ENCODE results near the gene RCN2. TPM values are rescaled to one million over a fixed set of nuclear protein-coding genes. Genes with fewer than 3 reads are reported as not detected.

Gene RCN2
- total RNA-seq, 1 donor from 2014 or later: 25.0 TPM

- no peak for ATAC-seq (ENCODE audit: low read depth)
- Mint-ChIP-seq H3K36me3 (ENCODE audit: low read depth) (peaks cover 20% of the 10 kb centered on the region), H3K9me3 (no peaks in the 10 kb centered on the region), H3K27ac (no peak overlapping the region), H3K27me3 (no peaks in the 10 kb centered on the region), H3K4me1 (peaks cover 79% of the 10 kb centered on the region), H3K4me3 (no peak overlapping the region)
- DNase-seq: no peak
- intact Hi-C loops (cut with micrococcal nuclease): no loop called here
- TF ChIP-seq CTCF (IDR thresholded peaks at IDR 0.05): no peak
- CTCF ChIA-PET: no interaction called here
- POLR2A ChIA-PET: no interaction called here
Observed at GRCh38 chr15:76999996-77000395, 68.4 kb downstream of the RCN2 start.

- H3K36me3 Mint-ChIP-seq (ENCODE audit: low read depth): peaks cover 22% of the 10 kb centered on the region
- CTCF ChIA-PET: no interaction called here
- peaks cover 70% of the 10 kb centered on the region for H3K4me1 Mint-ChIP-seq
- no peaks in the 10 kb centered on the region for H3K27me3 Mint-ChIP-seq
- TF ChIP-seq CTCF (IDR thresholded peaks at IDR 0.05): no peak
- POLR2A ChIA-PET: no interaction called here
- H3K9me3 Mint-ChIP-seq: no peaks in the 10 kb centered on the region
- no peak overlapping the region for H3K27ac Mint-ChIP-seq
- DNase-seq: no peak
- no peak for ATAC-seq (ENCODE audit: low read depth)
- intact Hi-C loops (cut with micrococcal nuclease): no loop called here
- no peak overlapping the region for H3K4me3 Mint-ChIP-seq
Observed at GRCh38 chr15:77001351-77001750, 69.8 kb downstream of the RCN2 start.

DNA sequence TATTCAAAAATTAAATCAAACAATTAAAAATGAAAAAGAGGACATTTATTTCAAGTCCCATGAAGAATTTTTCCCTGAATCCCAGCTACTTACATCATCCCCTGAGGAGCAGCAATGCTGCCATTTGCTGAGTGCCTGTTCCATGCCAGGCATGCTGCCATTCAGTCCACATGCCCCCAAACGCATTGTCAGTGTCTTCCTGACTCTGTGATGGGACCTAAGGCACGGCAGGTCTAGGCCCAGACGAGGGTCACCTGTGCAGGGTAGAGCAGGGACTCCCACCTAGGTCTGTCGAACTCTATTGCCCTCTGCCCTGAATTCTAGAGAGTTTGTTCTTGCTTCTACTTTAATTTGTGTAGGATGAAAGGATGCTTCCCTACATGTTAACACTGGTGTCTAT lies 70.4 kb downstream of the RCN2 start:
- DNase-seq: no peak
- peaks cover 23% of the 10 kb centered on the region for H3K36me3 Mint-ChIP-seq (ENCODE audit: low read depth)

GRCh38 chr15:77002436-77002835 lies 70.9 kb downstream of the RCN2 start:
- peak overlapping the region; percentile 81 for H3K27ac Mint-ChIP-seq
- H3K4me1 Mint-ChIP-seq: peaks cover 60% of the 10 kb centered on the region
- H3K9me3 Mint-ChIP-seq: no peaks in the 10 kb centered on the region
- ChIA-PET CTCF (interaction anchor here (0.8 kb wide), 1 partner anchor 541 kb away, joined by 3 read pairs; no protein-coding TSS in a partner anchor), POLR2A (no interaction called here)
- no peak for TF ChIP-seq CTCF (IDR thresholded peaks at IDR 0.05)
- ATAC-seq (ENCODE audit: low read depth) (peak; percentile 19), DNase-seq (no peak)
- peaks cover 23% of the 10 kb centered on the region for H3K36me3 Mint-ChIP-seq (ENCODE audit: low read depth)
- intact Hi-C loops (cut with micrococcal nuclease): loop anchor here (2.0 kb wide), 1 partner anchor 14 kb away; no protein-coding TSS in a partner anchor
- H3K27me3 Mint-ChIP-seq: no peaks in the 10 kb centered on the region
- H3K4me3 Mint-ChIP-seq: peak overlapping the region; percentile 73

More for the DNA sequence above, 70.4 kb downstream of the RCN2 start:
- intact Hi-C loops (cut with micrococcal nuclease): loop anchor here (2.0 kb wide), 1 partner anchor 13 kb away; no protein-coding TSS in a partner anchor
- CTCF ChIA-PET: no interaction called here
- H3K4me3 Mint-ChIP-seq: peak overlapping the region; percentile 15
- TF ChIP-seq CTCF (IDR thresholded peaks at IDR 0.05): no peak
- H3K27me3 Mint-ChIP-seq: no peaks in the 10 kb centered on the region
- peaks cover 64% of the 10 kb centered on the region for H3K4me1 Mint-ChIP-seq
- ATAC-seq (ENCODE audit: low read depth): no peak
- no peaks in the 10 kb centered on the region for H3K9me3 Mint-ChIP-seq
- POLR2A ChIA-PET: no interaction called here
- peak overlapping the region; percentile 81 for H3K27ac Mint-ChIP-seq

DNA sequence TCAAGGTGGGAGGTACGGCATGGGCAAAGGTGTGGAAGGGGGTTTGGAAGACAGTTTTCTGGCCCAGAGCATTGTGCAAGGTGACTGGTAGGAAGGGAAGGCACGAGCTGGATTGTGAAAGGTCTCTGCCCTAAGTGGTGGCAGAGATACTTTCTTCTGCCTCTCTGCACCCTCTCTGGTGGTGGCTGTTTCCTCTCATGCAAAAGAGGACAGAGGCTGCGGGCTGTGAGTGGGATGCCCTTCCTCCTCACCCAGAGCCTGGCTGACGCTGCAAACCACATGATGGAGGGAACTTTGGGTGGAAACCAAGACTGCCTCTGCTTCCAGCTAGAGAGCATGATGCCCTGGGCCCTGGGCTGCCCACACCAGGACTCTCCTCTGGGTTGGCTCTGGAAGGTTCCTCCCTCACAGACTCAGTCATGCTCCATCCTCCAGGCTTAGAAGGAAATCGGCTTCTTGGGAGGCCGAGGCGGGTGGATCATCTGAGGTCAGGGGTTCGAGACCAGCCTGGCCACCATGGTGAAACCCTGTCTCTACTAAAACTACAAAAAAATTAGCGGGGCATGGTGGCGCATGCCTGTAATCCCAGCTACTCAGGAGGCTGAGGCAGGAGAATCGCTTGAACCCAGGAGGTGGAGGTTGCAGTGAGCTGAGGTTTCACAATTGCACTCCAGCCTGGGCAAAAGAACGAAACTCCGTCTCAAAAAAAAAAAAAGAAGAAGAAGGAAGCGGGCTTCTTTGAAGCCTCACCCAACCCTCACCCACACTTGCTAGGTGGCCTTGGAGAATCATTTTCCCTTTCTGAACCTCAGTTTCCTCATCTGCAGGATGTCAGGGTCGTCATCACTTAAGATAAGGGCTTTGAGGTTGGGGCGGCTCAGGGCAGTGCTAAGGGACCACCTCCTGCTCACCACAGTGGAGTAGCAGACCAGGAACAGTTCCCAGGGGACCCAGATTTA lies 71.7 kb downstream of the RCN2 start:
- CTCF ChIA-PET: interaction anchor here (0.8 kb wide), 1 partner anchor 540 kb away, joined by 3 read pairs; no protein-coding TSS in a partner anchor
- TF ChIP-seq CTCF (IDR thresholded peaks at IDR 0.05): no peak

More for the DNA sequence above, 71.7 kb downstream of the RCN2 start:
- no peak for DNase-seq
- H3K36me3 Mint-ChIP-seq (ENCODE audit: low read depth): peaks cover 21% of the 10 kb centered on the region
- peak overlapping the region; percentile 73 for H3K4me3 Mint-ChIP-seq
- POLR2A ChIA-PET: interaction anchor here (0.8 to 2.9 kb wide), 3 partner anchors 8 to 12 kb away, joined by 3 to 10 read pairs (median 4); partner anchors contain the start of gene PSTPIP1
- no peaks in the 10 kb centered on the region for H3K27me3 Mint-ChIP-seq
- intact Hi-C loops (cut with micrococcal nuclease): loop anchor here (1.0 to 2.0 kb wide), 2 partner anchors 8 to 14 kb away; no protein-coding TSS in a partner anchor
- H3K4me1 Mint-ChIP-seq: peaks cover 53% of the 10 kb centered on the region
- H3K9me3 Mint-ChIP-seq: no peaks in the 10 kb centered on the region
- H3K27ac Mint-ChIP-seq: peak overlapping the region; percentile 81
- ATAC-seq (ENCODE audit: low read depth): peak; percentile 89

Measured in activated B cell treated with CpG ODN at 0.5 μM for 24 hours (primary cell).